WTC11 (cell line): ENCODE measurements around the gene PMS1. TPM values are rescaled to one million over a fixed set of nuclear protein-coding genes. Genes with fewer than 3 reads are reported as not detected.
A peak's percentile ranks its signal among the peaks of the same experiment; 100 is the strongest.

ENCODE experiments used
- ATAC-seq: fragments of 200-7000 bp; cut with Tn5 transposase; 2 replicates; pipeline ENCODE4 v1.10.0; 2021; ENCODE audit warnings: mild to moderate bottlenecking, moderate library complexity
- CTCF ChIA-PET: fragments of 300-600 bp; sonication (Branson Sonifier 250); formaldehyde crosslinking; loops from one replicate; lab custom pipeline; 2021; ENCODE audit warnings: antibody characterized with exemption; lab: Charles Lee
- POLR2A ChIA-PET: fragments of 350-600 bp; sonication (Branson Sonifier 250); formaldehyde crosslinking; loops from one replicate; lab custom pipeline; 2021; ENCODE audit warnings: antibody characterized with exemption; lab: Charles Lee
- DNase-seq: peaks from one replicate; pipeline ENCODE4 v3.0.0; 2021; ENCODE audit warnings: low spot score
- H3K27ac Mint-ChIP-seq: 2 replicates; pipeline ENCODE4 v1.8.0; 2021; ENCODE audit warnings: mixed read lengths
- H3K27me3 Mint-ChIP-seq: 2 replicates; pipeline ENCODE4 v1.8.0; 2021; ENCODE audit warnings: low read depth, mild to moderate bottlenecking, moderate library complexity, mixed read lengths
- H3K36me3 Mint-ChIP-seq: 2 replicates; pipeline ENCODE4 v1.8.0; 2021; ENCODE audit warnings: mixed read lengths
- H3K4me1 Mint-ChIP-seq: 2 replicates; pipeline ENCODE4 v1.8.0; 2022; ENCODE audit warnings: mixed read lengths
- H3K4me3 Mint-ChIP-seq: 2 replicates; pipeline ENCODE4 v1.8.0; 2021; ENCODE audit warnings: mild to moderate bottlenecking, moderate library complexity, mixed read lengths
- H3K9me3 Mint-ChIP-seq: 2 replicates; pipeline ENCODE4 v1.8.0; 2021; ENCODE audit warnings: mixed read lengths
- AR ChIP-seq: fragments of 250-450 bp; sonication (Bioruptor Pico); IDR thresholded peaks from 2 replicates; pipeline ENCODE4 v1.9.0; 2021; ENCODE audit warnings: mild to moderate bottlenecking
- ATF3 ChIP-seq: sonication (generic); formaldehyde crosslinking; conservative IDR thresholded peaks from 2 replicates; pipeline ENCODE4 v1.8.1; 2022; ENCODE audit warnings: mild to moderate bottlenecking, missing genetic modification reagents
- E2F1 ChIP-seq: sonication (generic); formaldehyde crosslinking; IDR thresholded peaks from 2 replicates; pipeline ENCODE4 v1.8.0; 2022; ENCODE audit warnings: mild to moderate bottlenecking, missing genetic modification reagents
- ERG ChIP-seq: fragments of 250-450 bp; sonication (Bioruptor Pico); IDR thresholded peaks from 2 replicates; pipeline ENCODE4 v1.8.0; 2021; ENCODE audit warnings: mild to moderate bottlenecking
- FOXK1 ChIP-seq: sonication (generic); formaldehyde crosslinking; IDR thresholded peaks from 2 replicates; pipeline ENCODE4 v1.8.0; 2022; ENCODE audit warnings: mild to moderate bottlenecking, moderate library complexity, missing genetic modification reagents
- GTF2I ChIP-seq: fragments of 250-450 bp; sonication (Bioruptor Pico); conservative IDR thresholded peaks from 2 replicates; pipeline ENCODE4 v1.4.0; 2021; ENCODE audit warnings: mild to moderate bottlenecking
- HMGA2 ChIP-seq: fragments of 250-450 bp; sonication (Bioruptor Pico); IDR thresholded peaks from 2 replicates; pipeline ENCODE4 v1.4.0; 2021; ENCODE audit warnings: mild to moderate bottlenecking, moderate library complexity
- IRF1 ChIP-seq: sonication (generic); formaldehyde crosslinking; IDR thresholded peaks from 2 replicates; pipeline ENCODE4 v1.8.0; 2023; ENCODE audit warnings: missing genetic modification reagents
- MAX ChIP-seq: sonication (generic); formaldehyde crosslinking; IDR thresholded peaks from 2 replicates; pipeline ENCODE4 v1.8.0; 2022; ENCODE audit warnings: mild to moderate bottlenecking, missing genetic modification reagents
- MLX ChIP-seq: sonication (generic); formaldehyde crosslinking; IDR thresholded peaks from 2 replicates; pipeline ENCODE4 v1.8.1; 2023; ENCODE audit warnings: mild to moderate bottlenecking, missing genetic modification reagents, moderate library complexity
- MXD4 ChIP-seq: fragments of 250-450 bp; sonication (Bioruptor Pico); IDR thresholded peaks from 2 replicates; pipeline ENCODE4 v1.8.0; 2021; ENCODE audit warnings: mild to moderate bottlenecking, moderate library complexity, borderline replicate concordance
- MYBL2 ChIP-seq: sonication (generic); formaldehyde crosslinking; IDR thresholded peaks from 2 replicates; pipeline ENCODE4 v1.8.1; 2023; ENCODE audit warnings: mild to moderate bottlenecking, moderate library complexity, missing genetic modification reagents
- NFATC4 ChIP-seq: fragments of 250-450 bp; sonication (Bioruptor Pico); IDR thresholded peaks from 2 replicates; pipeline ENCODE4 v1.9.0; 2021; ENCODE audit warnings: mild to moderate bottlenecking
- NR2C2 ChIP-seq: sonication (generic); formaldehyde crosslinking; IDR thresholded peaks from 2 replicates; pipeline ENCODE4 v1.8.0; 2022; ENCODE audit warnings: mild to moderate bottlenecking, missing genetic modification reagents
- OVOL2 ChIP-seq: fragments of 250-450 bp; sonication (Bioruptor Pico); IDR thresholded peaks from 2 replicates; pipeline ENCODE4 v1.9.0; 2021; ENCODE audit warnings: mild to moderate bottlenecking, borderline replicate concordance
- SMAD4 ChIP-seq: sonication (generic); formaldehyde crosslinking; IDR thresholded peaks from 2 replicates; pipeline ENCODE4 v1.8.0; 2022; ENCODE audit warnings: mild to moderate bottlenecking, missing genetic modification reagents
- SOX15 ChIP-seq: fragments of 250-450 bp; sonication (Bioruptor Pico); IDR thresholded peaks from 2 replicates; pipeline ENCODE4 v1.9.0; 2021; ENCODE audit warnings: mild to moderate bottlenecking
- SP1 ChIP-seq: sonication (generic); formaldehyde crosslinking; conservative IDR thresholded peaks from 2 replicates; pipeline ENCODE4 v1.8.1; 2022; ENCODE audit warnings: missing genetic modification reagents
- USF1 ChIP-seq: sonication (generic); formaldehyde crosslinking; IDR thresholded peaks from 2 replicates; pipeline ENCODE4 v1.8.0; 2022; ENCODE audit warnings: mild to moderate bottlenecking, missing genetic modification reagents
- ZBTB21 ChIP-seq: sonication (generic); formaldehyde crosslinking; IDR thresholded peaks from 2 replicates; pipeline ENCODE4 v1.8.1; 2023; ENCODE audit warnings: mild to moderate bottlenecking, missing genetic modification reagents, borderline replicate concordance
- ZNF138 ChIP-seq: sonication (generic); formaldehyde crosslinking; conservative IDR thresholded peaks from 2 replicates; pipeline ENCODE4 v1.8.1; 2022; ENCODE audit warnings: mild to moderate bottlenecking, moderate library complexity, missing genetic modification reagents
- ZNF263 ChIP-seq: sonication (generic); formaldehyde crosslinking; IDR thresholded peaks from 2 replicates; pipeline ENCODE4 v1.8.1; 2022; ENCODE audit warnings: low read depth, mild to moderate bottlenecking, moderate library complexity, missing genetic modification reagents
- ZNF281 ChIP-seq: sonication (generic); formaldehyde crosslinking; IDR thresholded peaks from 2 replicates; pipeline ENCODE4 v1.8.0; 2023; ENCODE audit warnings: mild to moderate bottlenecking, missing genetic modification reagents
- ZNF396 ChIP-seq: fragments of 250-450 bp; sonication (Bioruptor Pico); IDR thresholded peaks from 2 replicates; pipeline ENCODE4 v1.8.0; 2021; ENCODE audit warnings: mild to moderate bottlenecking, moderate library complexity, borderline replicate concordance
- ZNF671 ChIP-seq: fragments of 250-450 bp; sonication (Bioruptor Pico); IDR thresholded peaks from 2 replicates; pipeline ENCODE4 v1.8.0; 2021; ENCODE audit warnings: mild to moderate bottlenecking
- ZSCAN18 ChIP-seq: fragments of 250-450 bp; sonication (Bioruptor Pico); IDR thresholded peaks from 2 replicates; pipeline ENCODE4 v2.1.2; 2022; ENCODE audit warnings: mild to moderate bottlenecking, moderate library complexity
- total RNA-seq: library from RNA; stranded (reverse); gene quantifications from 3 replicates; pipeline ENCODE4 v1.2.3, GENCODE V29; 2021

The PMS1 gene
- total RNA-seq, 1 experiment from 2014 or later = 49.8 TPM

- no peak for TF ChIP-seq MLX (CRISPR knock-in tag)
- TF ChIP-seq ZNF281 (CRISPR knock-in tag) = no peak
- TF ChIP-seq AR (CRISPR knock-in tag) = no peak
- TF ChIP-seq MYBL2 (CRISPR knock-in tag) = no peak
- TF ChIP-seq ZNF396 (CRISPR knock-in tag) = no peak
- TF ChIP-seq FOXK1 (CRISPR knock-in tag) = no peak
- no peak for TF ChIP-seq HMGA2 (CRISPR knock-in tag)
- TF ChIP-seq ZNF671 = no peak
- no peak for TF ChIP-seq USF1 (CRISPR knock-in tag)
- TF ChIP-seq IRF1 (CRISPR knock-in tag) = no peak
- no peak for TF ChIP-seq ZNF263 (CRISPR knock-in tag)
- no peak for TF ChIP-seq GTF2I (CRISPR knock-in tag)
- TF ChIP-seq, all 79 proteins: peak for 0
Observed at GRCh38 chr2:189772212-189772611, 12.0 kb upstream of the PMS1 start (continued).

GRCh38 chr2:189782221-189782671, 2.0 kb upstream of the PMS1 start:
- no peak for ATAC-seq
- peak overlapping the region; percentile 24; the same call in 1 of the 2 replicates for H3K27ac Mint-ChIP-seq
- POLR2A ChIA-PET = no interaction called here
- TF ChIP-seq NR2C2 (CRISPR knock-in tag) = no peak
- no peak for TF ChIP-seq SMAD4 (CRISPR knock-in tag)
- no peak for TF ChIP-seq ZBTB21 (CRISPR knock-in tag)
- TF ChIP-seq ZSCAN18 = no peak
- TF ChIP-seq MAX = no peak
- no peak for TF ChIP-seq SP1 (CRISPR knock-in tag)
- TF ChIP-seq OVOL2 (CRISPR knock-in tag) = no peak
- TF ChIP-seq ZNF138 = no peak
- TF ChIP-seq SOX15 = no peak
- no peak for TF ChIP-seq ZNF671
- no peak for TF ChIP-seq MXD4 (CRISPR knock-in tag)
- no peak for TF ChIP-seq ERG (CRISPR knock-in tag)
- no peak for TF ChIP-seq NFATC4
- no peak for TF ChIP-seq ATF3 (CRISPR knock-in tag)
- TF ChIP-seq E2F1 (CRISPR knock-in tag) = no peak

More at GRCh38 chr2:189782221-189782671, 2.0 kb upstream of the PMS1 start:
- Mint-ChIP-seq H3K9me3 (no peaks in the 10 kb centered on the region), H3K27me3 (no peaks in the 10 kb centered on the region), H3K4me3 (peak overlapping the region; percentile 82), H3K36me3 (peaks cover 57% of the 10 kb centered on the region), H3K4me1 (peaks cover 29% of the 10 kb centered on the region)
- no peak for DNase-seq
- CTCF ChIA-PET = no interaction called here
